Peyer's patch (tissue), 4 donors: Measurements from ENCODE around the gene SLC22A16. TPM values are rescaled to one million over a fixed set of nuclear protein-coding genes. Genes with fewer than 3 reads are reported as not detected.

Source experiments
- DNase-seq, 3 donors: peaks; one replicate each; pipeline ENCODE4 v3.0.0-alpha.2; 2017 to 2019
- H3K27ac ChIP-seq, 4 donors: fragments of 200-600 bp; sonication (generic); one replicate each; pipeline ENCODE4 v1.5.1; 2016 to 2019
- H3K27me3 ChIP-seq, 2 donors: fragments of 200-600 bp; sonication (generic); one replicate each; pipeline ENCODE4 v1.5.1; 2019
- H3K36me3 ChIP-seq, 3 donors: fragments of 200-600 bp; sonication (generic); one replicate each; pipeline ENCODE4 v1.5.1; 2016 to 2019
- H3K4me1 ChIP-seq, 4 donors: fragments of 200-600 bp; sonication (generic); one replicate each; pipeline ENCODE4 v1.5.1; 2016 to 2019
- H3K4me3 ChIP-seq, 4 donors: fragments of 200-600 bp; sonication (generic); 1 replicate in 3 of 4; 2 replicates in 1 of 4; pipeline ENCODE4 v1.5.1; 2016 to 2019; ENCODE audit warnings: mild to moderate bottlenecking in 1 of 4
- H3K9me3 ChIP-seq, 4 donors: fragments of 200-600 bp; sonication (generic); one replicate each; pipeline ENCODE4 v1.5.1; 2016 to 2019; ENCODE audit warnings: mild to moderate bottlenecking in 1 of 4
- POLR2A ChIP-seq, 2 donors: fragments of 450-650 bp; IDR thresholded peaks; one replicate each; pipeline ENCODE4 v1.5.1; 2017; ENCODE audit warnings: antibody characterized with exemption in 2 of 2, mild to moderate bottlenecking in 2 of 2, moderate library complexity in 2 of 2
- total RNA-seq, 4 donors: library from RNA; depleted of rRNA; stranded (reverse); fragments of >200 nt; gene quantifications; one replicate each; pipeline ENCODE4 v1.1.0, GENCODE V29; 2016
- TF ChIP-seq, protein P1 (sequence below), 6 experiments: fragments of 450-650 bp in 4 of 6; fragments of 200-600 bp in 2 of 6; sonication (generic) in 1 of 6; IDR thresholded peaks; one replicate each; pipeline ENCODE4 v1.5.1; 2017 to 2019; ENCODE audit warnings: antibody characterized with exemption in 6 of 6, mild to moderate bottlenecking in 3 of 6, moderate library complexity in 1 of 6

Gene SLC22A16
- total RNA-seq, 4 donors from 2014 or later: not detected

GRCh38 chr6:110474500-110474899 is 1.9 kb downstream of the SLC22A16 start:
- Histone ChIP-seq H3K27ac (no peak overlapping the region), H3K36me3 (no peaks in the 10 kb centered on the region), H3K9me3 (no peaks in the 10 kb centered on the region), H3K4me1 (peaks cover 0 to 10% (median 0%) of the 10 kb centered on the region in 4 donors), H3K27me3 (peaks cover 0 to 7% of the 10 kb centered on the region in 2 donors), H3K4me3 (no peak overlapping the region)
- TF ChIP-seq, protein P1, sequence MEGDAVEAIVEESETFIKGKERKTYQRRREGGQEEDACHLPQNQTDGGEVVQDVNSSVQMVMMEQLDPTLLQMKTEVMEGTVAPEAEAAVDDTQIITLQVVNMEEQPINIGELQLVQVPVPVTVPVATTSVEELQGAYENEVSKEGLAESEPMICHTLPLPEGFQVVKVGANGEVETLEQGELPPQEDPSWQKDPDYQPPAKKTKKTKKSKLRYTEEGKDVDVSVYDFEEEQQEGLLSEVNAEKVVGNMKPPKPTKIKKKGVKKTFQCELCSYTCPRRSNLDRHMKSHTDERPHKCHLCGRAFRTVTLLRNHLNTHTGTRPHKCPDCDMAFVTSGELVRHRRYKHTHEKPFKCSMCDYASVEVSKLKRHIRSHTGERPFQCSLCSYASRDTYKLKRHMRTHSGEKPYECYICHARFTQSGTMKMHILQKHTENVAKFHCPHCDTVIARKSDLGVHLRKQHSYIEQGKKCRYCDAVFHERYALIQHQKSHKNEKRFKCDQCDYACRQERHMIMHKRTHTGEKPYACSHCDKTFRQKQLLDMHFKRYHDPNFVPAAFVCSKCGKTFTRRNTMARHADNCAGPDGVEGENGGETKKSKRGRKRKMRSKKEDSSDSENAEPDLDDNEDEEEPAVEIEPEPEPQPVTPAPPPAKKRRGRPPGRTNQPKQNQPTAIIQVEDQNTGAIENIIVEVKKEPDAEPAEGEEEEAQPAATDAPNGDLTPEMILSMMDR (IDR thresholded peaks at IDR 0.05): no peak
- no peak for TF ChIP-seq POLR2A (IDR thresholded peaks at IDR 0.05)
- no peak for DNase-seq

DNA sequence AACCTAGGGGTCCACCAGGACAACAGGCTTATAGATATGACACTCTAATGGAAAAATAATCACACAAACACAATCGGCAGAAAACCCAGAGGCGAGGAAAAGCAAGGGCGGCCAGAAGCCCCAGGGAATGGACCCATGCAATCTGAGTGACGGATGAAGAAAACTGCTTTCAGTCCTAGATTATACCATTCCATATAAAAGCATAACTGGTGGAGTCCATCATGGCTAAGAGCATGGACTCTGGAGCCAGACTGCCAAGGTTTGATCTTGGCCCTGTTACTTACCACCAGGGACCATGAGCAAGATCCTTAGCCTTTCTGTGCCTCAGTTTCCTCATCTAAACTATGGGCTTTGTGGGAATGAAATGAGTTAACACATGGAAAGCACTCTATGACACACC is 3.7 kb downstream of the SLC22A16 start:
- DNase-seq: no peak
- TF ChIP-seq, protein P1 (IDR thresholded peaks at IDR 0.05): no peak
- TF ChIP-seq POLR2A (IDR thresholded peaks at IDR 0.05): no peak
- no peaks in the 10 kb centered on the region for H3K9me3 ChIP-seq

DNA sequence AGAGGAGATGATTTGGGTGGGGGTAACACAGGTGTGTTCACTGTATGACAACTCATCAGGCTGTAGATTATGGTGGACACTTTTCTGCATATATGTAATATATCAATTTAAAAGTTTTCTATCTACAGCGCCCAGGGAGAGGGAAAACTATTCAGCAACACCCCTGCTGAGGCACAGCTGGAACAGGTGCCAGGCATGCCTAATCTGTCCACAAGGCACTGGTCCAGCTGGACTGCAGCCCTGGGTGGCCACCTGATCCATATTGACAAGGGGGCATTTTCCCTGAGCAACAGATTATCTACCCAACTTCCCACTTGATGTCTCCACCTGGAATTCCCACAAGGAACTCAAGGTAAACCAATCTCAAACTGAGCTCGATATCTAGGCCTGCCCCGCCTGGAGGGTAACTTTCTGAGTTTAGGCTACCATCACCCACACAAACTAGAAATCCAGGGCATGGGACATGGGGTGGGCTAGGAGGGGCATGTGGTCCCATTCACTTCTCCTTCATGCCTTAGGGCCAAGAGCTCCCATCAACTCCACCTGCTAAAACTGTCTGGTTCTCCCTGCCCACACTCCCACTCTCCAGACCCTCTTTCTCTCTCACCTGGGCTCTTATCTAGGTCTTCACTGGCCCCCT is 4.6 kb downstream of the SLC22A16 start:
- Histone ChIP-seq H3K4me1 (peaks cover 0 to 10% (median 0%) of the 10 kb centered on the region in 4 donors), H3K36me3 (no peaks in the 10 kb centered on the region), H3K27me3 (peaks cover 0 to 6% of the 10 kb centered on the region in 2 donors), H3K9me3 (no peaks in the 10 kb centered on the region), H3K27ac (no peak overlapping the region), H3K4me3 (no peak overlapping the region)
- DNase-seq: no peak
- TF ChIP-seq, protein P1 (IDR thresholded peaks at IDR 0.05): no peak
- no peak for TF ChIP-seq POLR2A (IDR thresholded peaks at IDR 0.05)

More for the DNA sequence above, 3.7 kb downstream of the SLC22A16 start:
- H3K36me3 ChIP-seq: no peaks in the 10 kb centered on the region
- H3K4me1 ChIP-seq: peaks cover 0 to 10% (median 0%) of the 10 kb centered on the region in 4 donors
- peaks cover 0 to 7% of the 10 kb centered on the region in 2 donors for H3K27me3 ChIP-seq
- no peak overlapping the region for H3K27ac ChIP-seq
- H3K4me3 ChIP-seq: no peak overlapping the region

DNA sequence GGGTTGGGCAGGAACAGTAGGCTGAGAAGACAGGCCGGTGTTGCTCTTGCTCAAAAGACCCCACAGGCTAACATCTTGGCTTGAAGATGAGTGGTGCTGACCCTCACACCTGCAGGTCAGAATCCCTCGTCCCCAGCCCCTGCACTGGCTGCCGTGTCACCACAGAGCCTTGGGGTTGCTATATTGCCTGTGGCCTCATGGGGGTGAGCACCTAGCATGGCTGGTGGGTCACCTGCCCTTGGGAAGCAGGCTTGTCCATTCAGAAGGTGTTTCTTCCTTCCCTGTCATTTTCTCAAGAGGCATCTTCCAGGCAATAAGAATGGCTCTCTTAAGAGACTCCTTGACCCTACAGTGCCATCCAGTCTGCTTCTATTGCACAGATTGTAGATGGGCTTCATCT is 7.7 kb downstream of the SLC22A16 start:
- TF ChIP-seq, protein P1 (IDR thresholded peaks at IDR 0.05): no peak
- TF ChIP-seq POLR2A (IDR thresholded peaks at IDR 0.05): no peak
- no peak overlapping the region for H3K27ac ChIP-seq
- H3K9me3 ChIP-seq: no peaks in the 10 kb centered on the region
- H3K4me3 ChIP-seq: no peak overlapping the region
- no peaks in the 10 kb centered on the region for H3K36me3 ChIP-seq
- no peak for DNase-seq
- no peaks in the 10 kb centered on the region for H3K4me1 ChIP-seq
- no peaks in the 10 kb centered on the region for H3K27me3 ChIP-seq

GRCh38 chr6:110467566-110468140 is 8.8 kb downstream of the SLC22A16 start:
- peaks cover 0 to 5% (median 0%) of the 10 kb centered on the region in 4 donors for H3K9me3 ChIP-seq
- no peak overlapping the region for H3K4me3 ChIP-seq
- no peak for TF ChIP-seq POLR2A (IDR thresholded peaks at IDR 0.05)
- TF ChIP-seq, protein P1 (IDR thresholded peaks at IDR 0.05): no peak
- no peak for DNase-seq
- no peaks in the 10 kb centered on the region for H3K4me1 ChIP-seq
- H3K27me3 ChIP-seq: no peaks in the 10 kb centered on the region
- H3K27ac ChIP-seq: no peak overlapping the region
- H3K36me3 ChIP-seq: no peaks in the 10 kb centered on the region
